ENCODE results near the gene UBE3B. TPM values are rescaled to one million over a fixed set of nuclear protein-coding genes. Genes with fewer than 3 reads are reported as not detected.

Gene UBE3B
- total and polyA plus RNA-seq, 4 donors: 12.9 to 40.2 (median 26.0) TPM

Other genes with a start within 250 kb of the UBE3B start
- not detected for gene FOXN4, start 168.3 kb upstream of the UBE3B start, total RNA-seq
- not detected for gene FOXN4, start 168.3 kb upstream of the UBE3B start, polyA plus RNA-seq
- gene MYO1H, start 129.7 kb upstream of the UBE3B start, total RNA-seq: not detected
- not detected for gene MYO1H, start 129.7 kb upstream of the UBE3B start, polyA plus RNA-seq
- gene KCTD10, start 334 bp upstream of the UBE3B start, total RNA-seq: 100 to 1,000 TPM; 157 to 199 TPM
- 100 to 1,000 TPM in 1 of 2 donors, 10 to 100 TPM in 1; 79.7 to 172 TPM for gene KCTD10, start 334 bp upstream of the UBE3B start, polyA plus RNA-seq
- 10 to 100 TPM; 17.8 to 26.4 TPM for gene MMAB, start 95.9 kb downstream of the UBE3B start, total RNA-seq
- 10 to 100 TPM; 30.9 to 32.8 TPM for gene MMAB, start 95.9 kb downstream of the UBE3B start, polyA plus RNA-seq
- gene MVK, start 96.2 kb downstream of the UBE3B start, total RNA-seq: 10 to 100 TPM in 1 of 2 donors, 1 to 10 TPM in 1; 8.5 to 12.4 TPM
- gene MVK, start 96.2 kb downstream of the UBE3B start, polyA plus RNA-seq: 10 to 100 TPM; 12.6 to 14.3 TPM
- gene FAM222A, start 236.2 kb downstream of the UBE3B start, total RNA-seq: under 1 TPM; 0.48 to 0.52 TPM
- gene FAM222A, start 236.2 kb downstream of the UBE3B start, polyA plus RNA-seq: under 1 TPM; 0.25 to 0.28 TPM

Data from aorta (tissue), 4 donors.